Measurements from ENCODE around the gene C17orf50. TPM values are rescaled to one million over a fixed set of nuclear protein-coding genes. Genes with fewer than 3 reads are reported as not detected.

C17orf50 gene
- total RNA-seq, 1 experiment from 2014 or later = not detected

DNA sequence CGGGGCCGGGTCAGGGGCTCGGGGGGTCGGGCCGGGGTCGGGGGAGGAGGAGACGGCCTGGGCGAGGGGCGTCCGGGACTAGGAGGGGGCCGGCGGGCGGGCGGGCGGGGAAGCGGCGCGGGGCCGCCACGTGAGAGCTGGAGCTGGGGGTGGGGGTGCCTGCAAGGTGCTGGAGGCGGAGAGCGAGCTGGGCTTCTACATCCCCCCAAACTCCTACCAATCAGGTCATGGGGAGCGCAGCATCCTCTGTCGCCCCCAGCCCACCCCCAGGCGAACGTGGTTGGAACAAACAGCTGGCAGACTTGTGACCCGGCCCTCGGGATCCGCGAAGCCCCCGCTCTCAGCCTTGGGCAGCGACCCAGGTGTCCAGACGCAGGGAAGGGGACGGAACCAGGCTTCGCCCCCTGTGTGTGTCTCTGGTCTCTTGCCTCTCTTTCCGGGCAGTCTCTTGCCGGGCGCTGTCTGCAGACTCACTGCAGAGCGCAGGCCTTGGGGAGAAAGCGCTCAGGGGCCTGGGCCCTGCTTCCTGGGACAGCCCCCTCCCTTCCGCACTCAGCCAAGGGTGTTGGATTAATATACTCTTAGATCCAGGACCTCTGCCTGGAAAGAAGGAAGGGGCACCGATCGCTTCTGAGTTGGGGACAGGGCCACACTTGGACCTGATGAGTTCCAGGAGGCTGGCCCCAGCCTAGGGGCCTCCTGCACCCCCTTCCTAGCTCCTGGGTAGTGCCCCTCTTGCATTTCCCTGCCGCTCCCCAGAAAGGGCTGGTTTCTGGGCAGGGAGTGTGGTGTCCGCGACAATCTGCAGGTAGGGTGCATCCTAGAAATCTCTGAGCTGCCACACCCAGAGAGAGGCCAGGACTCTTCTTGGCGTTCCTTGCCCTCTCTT is 28.5 kb upstream of the C17orf50 start:
- Histone ChIP-seq H3K4me3 (ENCODE audit: low read length) (no peak overlapping the region), H2AFZ (ENCODE audit: low read length) (no peak overlapping the region), H4K20me1 (ENCODE audit: low read length) (no peaks in the 10 kb centered on the region), H3K27me3 (ENCODE audit: low read length) (no peaks in the 10 kb centered on the region), H3K9me3 (ENCODE audit: low read length) (no peaks in the 10 kb centered on the region), H3K4me2 (ENCODE audit: low read length) (no peak overlapping the region), H3K27ac (ENCODE audit: low read length) (no peak overlapping the region), H3K36me3 (ENCODE audit: low read depth, low read length) (no peaks in the 10 kb centered on the region), H3K79me2 (ENCODE audit: low read length) (no peaks in the 10 kb centered on the region), H3K9ac (ENCODE audit: low read length) (no peak overlapping the region), H3F3A (ENCODE audit: low read length, unreplicated experiment) (no peaks in the 10 kb centered on the region), H3K9me2 (replicated peaks; ENCODE audit: low read length) (no peaks in the 10 kb centered on the region), H3K4me1 (ENCODE audit: insufficient read depth, low read length) (no peaks in the 10 kb centered on the region)
- no peak for TF ChIP-seq EZH2 (IDR thresholded peaks at IDR 0.05; ENCODE audit: low read length, unreplicated experiment)
- ChIA-PET POLR2A (ENCODE audit: unreplicated experiment) (no interaction called here), CTCF (no interaction called here)
- ATAC-seq (no peak), DNase-seq (no peak)
- intact Hi-C loops (cut with micrococcal nuclease) = no loop called here
- no TSS peak for BruUV-seq (replicated peaks)

DNA sequence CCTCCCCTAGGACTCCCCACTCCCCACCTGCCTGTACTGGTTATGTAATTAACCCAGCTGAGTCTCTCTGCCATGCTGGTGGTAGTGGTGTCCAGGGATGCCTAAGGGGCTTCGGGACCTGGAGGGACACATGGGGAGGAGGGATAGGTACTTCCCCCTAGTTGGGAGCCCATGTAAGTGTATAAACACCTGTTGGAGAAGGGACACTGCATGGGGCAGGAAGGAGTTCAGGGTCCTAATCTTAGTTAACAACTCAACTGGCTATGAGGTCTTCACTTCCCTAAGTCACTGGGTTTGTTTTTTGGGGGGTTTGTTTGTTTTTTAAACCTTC is 27.9 kb upstream of the C17orf50 start:
- no peak overlapping the region for H2AFZ ChIP-seq (ENCODE audit: low read length)
- no peaks in the 10 kb centered on the region for H4K20me1 ChIP-seq (ENCODE audit: low read length)
- no peak overlapping the region for H3K27ac ChIP-seq (ENCODE audit: low read length)
- H3K9me2 ChIP-seq (replicated peaks; ENCODE audit: low read length) = no peaks in the 10 kb centered on the region
- no peaks in the 10 kb centered on the region for H3K79me2 ChIP-seq (ENCODE audit: low read length)
- ChIA-PET CTCF (no interaction called here), POLR2A (ENCODE audit: unreplicated experiment) (no interaction called here)
- ATAC-seq (no peak), DNase-seq (no peak)
- TF ChIP-seq EZH2phosphoT487 (IDR thresholded peaks at IDR 0.05; ENCODE audit: borderline replicate concordance, low read length) (no peak), EZH2 (IDR thresholded peaks at IDR 0.05; ENCODE audit: low read length, unreplicated experiment) (no peak)
- TF ChIP-seq, protein P1, sequence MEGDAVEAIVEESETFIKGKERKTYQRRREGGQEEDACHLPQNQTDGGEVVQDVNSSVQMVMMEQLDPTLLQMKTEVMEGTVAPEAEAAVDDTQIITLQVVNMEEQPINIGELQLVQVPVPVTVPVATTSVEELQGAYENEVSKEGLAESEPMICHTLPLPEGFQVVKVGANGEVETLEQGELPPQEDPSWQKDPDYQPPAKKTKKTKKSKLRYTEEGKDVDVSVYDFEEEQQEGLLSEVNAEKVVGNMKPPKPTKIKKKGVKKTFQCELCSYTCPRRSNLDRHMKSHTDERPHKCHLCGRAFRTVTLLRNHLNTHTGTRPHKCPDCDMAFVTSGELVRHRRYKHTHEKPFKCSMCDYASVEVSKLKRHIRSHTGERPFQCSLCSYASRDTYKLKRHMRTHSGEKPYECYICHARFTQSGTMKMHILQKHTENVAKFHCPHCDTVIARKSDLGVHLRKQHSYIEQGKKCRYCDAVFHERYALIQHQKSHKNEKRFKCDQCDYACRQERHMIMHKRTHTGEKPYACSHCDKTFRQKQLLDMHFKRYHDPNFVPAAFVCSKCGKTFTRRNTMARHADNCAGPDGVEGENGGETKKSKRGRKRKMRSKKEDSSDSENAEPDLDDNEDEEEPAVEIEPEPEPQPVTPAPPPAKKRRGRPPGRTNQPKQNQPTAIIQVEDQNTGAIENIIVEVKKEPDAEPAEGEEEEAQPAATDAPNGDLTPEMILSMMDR (conservative IDR thresholded peaks at IDR 0.05; ENCODE audit: low read depth, low read length) = no peak
- no TSS peak for BruUV-seq (replicated peaks)
- H3K9ac ChIP-seq (ENCODE audit: low read length) = no peak overlapping the region
- no peaks in the 10 kb centered on the region for H3K9me3 ChIP-seq (ENCODE audit: low read length)
- no peak overlapping the region for H3K4me3 ChIP-seq (ENCODE audit: low read length)
- H3K4me2 ChIP-seq (ENCODE audit: low read length) = no peak overlapping the region
- H3K4me1 ChIP-seq (ENCODE audit: insufficient read depth, low read length) = no peaks in the 10 kb centered on the region
- H3K36me3 ChIP-seq (ENCODE audit: low read depth, low read length) = no peaks in the 10 kb centered on the region
- H3F3A ChIP-seq (ENCODE audit: low read length, unreplicated experiment) = no peaks in the 10 kb centered on the region
- H3K27me3 ChIP-seq (ENCODE audit: low read length) = no peaks in the 10 kb centered on the region
- intact Hi-C loops (cut with micrococcal nuclease) = no loop called here

DNA sequence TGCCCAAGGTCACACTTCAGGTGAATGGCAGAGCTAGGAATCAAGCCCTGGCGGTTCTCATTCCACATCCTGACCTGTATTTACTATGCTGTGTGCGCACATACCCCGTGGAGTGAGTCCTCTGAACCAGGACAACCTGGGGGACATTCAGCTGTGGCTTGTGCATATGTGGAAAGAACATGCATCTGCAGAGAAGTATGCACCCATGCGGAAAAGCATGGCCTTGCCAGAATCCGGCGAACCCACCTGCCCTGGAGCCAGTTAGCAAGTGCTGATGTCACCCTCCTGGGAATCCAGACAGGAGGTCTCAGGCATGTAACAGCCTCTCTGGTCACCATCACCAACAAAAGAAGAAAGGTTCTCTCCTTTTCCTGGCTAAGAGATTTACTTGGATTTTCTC is 27.3 kb upstream of the C17orf50 start:
- no peak overlapping the region for H3K4me2 ChIP-seq (ENCODE audit: low read length)
- no peaks in the 10 kb centered on the region for H3F3A ChIP-seq (ENCODE audit: low read length, unreplicated experiment)
- no peaks in the 10 kb centered on the region for H3K9me2 ChIP-seq (replicated peaks; ENCODE audit: low read length)
- intact Hi-C loops (cut with micrococcal nuclease) = no loop called here
- H3K9me3 ChIP-seq (ENCODE audit: low read length) = no peaks in the 10 kb centered on the region
- no peaks in the 10 kb centered on the region for H4K20me1 ChIP-seq (ENCODE audit: low read length)
- BruUV-seq (replicated peaks) = no TSS peak
- H2AFZ ChIP-seq (ENCODE audit: low read length) = no peak overlapping the region
- no peaks in the 10 kb centered on the region for H3K4me1 ChIP-seq (ENCODE audit: insufficient read depth, low read length)
- H3K27ac ChIP-seq (ENCODE audit: low read length) = no peak overlapping the region
- DNase-seq (no peak), ATAC-seq (no peak)
- H3K4me3 ChIP-seq (ENCODE audit: low read length) = no peak overlapping the region
- CTCF ChIA-PET = no interaction called here
- no peaks in the 10 kb centered on the region for H3K27me3 ChIP-seq (ENCODE audit: low read length)
- TF ChIP-seq EZH2 (IDR thresholded peaks at IDR 0.05; ENCODE audit: low read length, unreplicated experiment) = no peak
- TF ChIP-seq, protein P1 (conservative IDR thresholded peaks at IDR 0.05; ENCODE audit: low read depth, low read length) = no peak
- no peak for TF ChIP-seq EZH2phosphoT487 (IDR thresholded peaks at IDR 0.05; ENCODE audit: borderline replicate concordance, low read length)
- H3K79me2 ChIP-seq (ENCODE audit: low read length) = no peaks in the 10 kb centered on the region
- no peak overlapping the region for H3K9ac ChIP-seq (ENCODE audit: low read length)
- POLR2A ChIA-PET (ENCODE audit: unreplicated experiment) = no interaction called here
- no peaks in the 10 kb centered on the region for H3K36me3 ChIP-seq (ENCODE audit: low read depth, low read length)

All from PC-3 (cell line).